Activated CD4-positive, CD25-positive, alpha-beta regulatory T cell treated with anti-CD3 and anti-CD28 coated beads, Interleukin-2, amount 50 U/mL, for 72 hours (primary cell): ENCODE results near the gene NRTN.
"Not testable (repeated sequence)": the region's sequence is repeated elsewhere in the genome, so short reads cannot be mapped to it uniquely, and the experiment has no call there.

Experiments used
- DNase-seq: peaks from one replicate; pipeline ENCODE4 v3.0.0; 2021

Gene NRTN, protein sequence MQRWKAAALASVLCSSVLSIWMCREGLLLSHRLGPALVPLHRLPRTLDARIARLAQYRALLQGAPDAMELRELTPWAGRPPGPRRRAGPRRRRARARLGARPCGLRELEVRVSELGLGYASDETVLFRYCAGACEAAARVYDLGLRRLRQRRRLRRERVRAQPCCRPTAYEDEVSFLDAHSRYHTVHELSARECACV

DNA sequence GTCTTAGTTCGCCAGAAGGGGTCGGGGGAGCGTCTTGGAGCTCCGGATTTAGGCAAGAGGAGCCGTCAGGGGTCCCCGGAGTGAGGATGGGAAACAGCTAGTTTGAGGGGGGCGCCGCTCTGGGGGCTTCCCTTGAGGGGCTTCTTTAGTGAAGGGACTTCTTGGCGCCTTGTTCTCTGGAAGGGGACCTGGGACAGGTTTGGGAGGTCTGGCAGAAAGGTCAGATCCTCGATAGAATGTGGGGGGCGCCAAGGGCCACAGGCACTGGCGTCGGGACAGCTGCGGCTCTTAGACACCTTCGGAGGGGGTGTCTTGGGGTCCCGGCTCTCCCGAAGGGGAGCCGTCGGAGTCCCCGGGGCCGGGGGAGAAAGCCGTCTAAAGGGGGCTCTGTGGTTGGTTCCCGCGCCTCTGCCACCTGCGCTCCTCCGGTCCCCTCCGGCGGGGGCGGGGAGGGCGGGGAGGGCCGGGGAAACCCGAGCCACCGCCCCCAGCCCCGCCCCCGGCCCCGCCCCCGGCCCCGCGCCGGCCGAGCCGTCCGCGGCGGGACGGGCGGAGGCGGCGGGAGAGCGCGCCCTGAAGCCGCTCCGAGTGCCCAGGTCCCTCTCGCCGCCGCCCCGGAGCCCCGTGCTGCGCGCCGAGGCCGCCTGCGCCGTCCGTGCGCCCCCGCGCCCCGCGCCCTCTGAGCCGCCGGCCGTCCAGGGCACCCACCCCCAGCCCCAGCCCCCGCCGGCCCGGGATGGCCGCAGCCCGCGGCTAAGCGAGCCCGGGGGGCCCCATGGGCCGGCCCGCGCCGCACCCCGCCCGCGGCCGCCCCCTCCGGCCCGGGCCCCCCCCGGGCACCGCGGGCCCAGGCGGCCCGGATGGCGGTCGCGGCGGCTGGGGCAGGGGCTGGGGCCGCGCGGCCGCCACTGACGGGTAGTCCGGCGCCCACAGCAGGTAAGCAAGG is at the start of gene NRTN:
TSS of gene NRTN (plus strand) at position 552 of the 946 bp plus-strand sequence. CDS start 19,099 bp downstream, outside the sequence.
- DNase-seq: no peak

GRCh38 chr19:5762608-5763217 is 42.2 kb upstream of the NRTN start:
- DNase-seq: no peak

DNA sequence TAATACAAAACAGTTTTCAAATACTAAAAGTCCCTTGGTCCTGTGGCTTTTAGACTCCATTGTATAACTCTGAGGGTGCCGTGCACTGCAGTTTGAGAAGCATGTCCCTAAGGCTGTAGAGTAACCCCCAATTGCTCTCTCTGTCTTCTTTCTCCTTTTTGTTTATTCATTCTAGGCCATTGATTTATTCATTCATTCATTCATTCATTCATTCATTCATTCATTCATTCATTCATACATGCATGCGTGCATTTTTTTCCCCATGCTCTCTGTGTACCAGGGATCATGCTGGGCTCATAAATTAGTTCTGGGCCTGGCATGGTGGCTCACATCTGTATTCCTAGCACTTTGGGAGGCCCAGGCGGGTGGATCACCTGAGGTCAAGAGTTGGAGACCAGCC is 39.6 kb upstream of the NRTN start:
- no peak for DNase-seq

- no peak for DNase-seq
These were observed 36.9 kb upstream of the NRTN start for GRCh38 chr19:5767949-5768348.

- DNase-seq: no peak
These were observed 32.5 kb upstream of the NRTN start for GRCh38 chr19:5772416-5772815.

DNA sequence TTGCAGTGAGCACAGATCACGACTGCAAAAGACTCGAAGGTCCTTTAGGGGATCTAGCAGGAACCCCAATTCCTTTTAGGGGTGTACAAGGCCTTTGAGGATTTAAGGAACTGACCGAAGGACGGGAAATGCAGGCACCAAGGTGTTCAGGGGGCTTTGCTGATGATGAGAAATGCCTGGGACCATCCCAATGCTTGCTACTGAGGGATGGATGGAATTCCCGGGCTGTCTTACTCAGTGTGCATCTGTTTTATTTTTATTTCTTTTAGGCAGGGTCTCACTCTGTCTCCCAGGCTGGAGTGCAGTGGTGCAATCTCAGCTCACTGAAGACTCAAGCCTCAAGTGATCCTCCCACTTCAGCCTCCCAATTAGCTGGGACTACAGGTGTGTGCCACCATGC is 31.6 kb upstream of the NRTN start:
- no peak for DNase-seq

DNA sequence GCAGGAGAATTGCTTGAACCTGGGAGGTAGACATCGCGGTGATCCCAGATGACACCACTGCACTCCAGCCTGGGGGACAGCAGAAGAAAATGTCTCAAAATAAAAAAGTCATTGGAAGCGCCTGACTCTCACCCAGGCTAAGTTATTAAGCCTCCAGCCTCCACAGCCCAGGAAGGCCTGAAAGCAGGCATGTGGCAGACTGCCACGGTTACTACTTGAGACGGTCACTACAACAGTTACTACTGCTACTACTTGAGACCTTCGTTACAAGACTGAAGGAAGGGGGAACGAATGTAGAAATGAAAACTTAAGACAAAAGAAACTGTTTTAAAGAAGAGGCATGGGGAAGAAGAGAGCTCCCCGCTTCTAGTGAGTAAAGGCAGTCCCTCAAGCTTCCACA is 29.9 kb upstream of the NRTN start:
- no peak for DNase-seq

- DNase-seq: no peak
These were observed 29.1 kb upstream of the NRTN start for GRCh38 chr19:5775668-5776309.

GRCh38 chr19:5778402-5778801 is 26.5 kb upstream of the NRTN start:
- no peak for DNase-seq

- DNase-seq: not testable (repeated sequence)
These were observed 24.0 kb upstream of the NRTN start for GRCh38 chr19:5780916-5781315.

DNA sequence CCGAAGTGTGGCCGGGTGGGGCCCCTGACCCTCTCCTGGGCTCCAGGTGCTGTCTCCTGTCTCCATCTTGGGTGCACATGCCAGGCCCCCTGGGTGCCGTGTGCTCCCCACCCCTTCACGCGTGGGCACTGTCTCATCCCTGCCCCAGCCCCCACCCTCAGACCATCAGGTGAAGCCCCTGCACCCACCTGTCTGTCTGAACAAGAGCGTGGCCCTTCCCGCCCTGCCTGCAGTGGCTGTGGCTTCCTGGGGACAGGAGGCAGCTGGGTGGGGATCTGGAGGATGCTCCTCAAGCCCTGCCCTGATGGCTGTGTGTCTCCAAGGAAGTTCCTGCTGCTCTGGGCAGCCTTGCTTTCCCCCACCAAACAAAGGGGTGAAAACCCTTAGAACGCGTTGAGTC is 22.5 kb upstream of the NRTN start:
- no peak for DNase-seq

DNA sequence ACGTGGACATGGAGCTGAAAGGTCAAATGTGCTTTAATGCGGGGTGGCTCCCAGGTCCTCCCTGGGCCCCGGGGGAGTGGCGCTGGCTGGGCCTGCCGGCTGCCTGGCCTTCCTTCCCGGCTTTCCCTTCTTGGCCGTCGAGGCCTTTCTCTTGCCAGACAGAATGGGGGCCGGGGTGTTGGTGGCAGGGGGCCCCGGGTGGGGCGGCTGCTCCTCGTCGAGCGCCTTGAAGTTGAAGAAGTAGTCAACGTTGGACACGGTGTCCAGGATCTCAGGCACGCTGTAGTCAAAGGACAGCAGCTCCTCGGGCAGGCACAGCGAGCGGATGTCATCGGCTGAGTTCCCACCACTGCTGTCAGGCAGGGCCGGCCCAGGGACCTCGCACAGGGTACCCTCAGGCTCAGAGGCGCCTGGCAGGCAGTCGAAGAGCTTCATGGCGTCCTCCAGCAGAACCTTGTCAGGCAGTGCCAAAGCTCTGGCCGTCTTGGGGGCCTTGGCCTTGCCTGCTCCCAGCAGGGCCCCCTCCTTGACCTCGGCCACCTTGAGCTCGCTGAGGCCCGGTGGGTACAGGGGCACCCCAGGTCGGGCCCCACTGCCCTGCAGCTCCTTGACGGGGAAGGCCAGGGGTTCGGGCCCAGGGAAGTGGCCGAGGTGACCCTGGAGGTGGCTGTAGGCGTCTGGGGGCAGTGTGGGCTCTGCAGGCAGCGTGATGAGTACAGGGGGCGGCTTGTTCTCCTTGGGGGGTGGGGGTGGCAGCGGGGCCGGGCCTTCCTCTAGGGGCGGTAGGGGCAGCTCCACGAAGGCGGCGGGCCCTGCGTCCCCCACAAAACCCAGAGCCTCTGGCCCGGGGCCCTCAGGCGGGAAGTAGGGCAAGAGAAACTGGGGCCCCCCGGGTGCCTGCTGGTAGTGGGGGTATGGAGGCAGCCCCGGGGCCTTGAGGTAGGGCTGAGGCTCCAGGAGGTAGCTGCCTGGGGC is 21.6 kb upstream of the NRTN start:
- no peak for DNase-seq

DNA sequence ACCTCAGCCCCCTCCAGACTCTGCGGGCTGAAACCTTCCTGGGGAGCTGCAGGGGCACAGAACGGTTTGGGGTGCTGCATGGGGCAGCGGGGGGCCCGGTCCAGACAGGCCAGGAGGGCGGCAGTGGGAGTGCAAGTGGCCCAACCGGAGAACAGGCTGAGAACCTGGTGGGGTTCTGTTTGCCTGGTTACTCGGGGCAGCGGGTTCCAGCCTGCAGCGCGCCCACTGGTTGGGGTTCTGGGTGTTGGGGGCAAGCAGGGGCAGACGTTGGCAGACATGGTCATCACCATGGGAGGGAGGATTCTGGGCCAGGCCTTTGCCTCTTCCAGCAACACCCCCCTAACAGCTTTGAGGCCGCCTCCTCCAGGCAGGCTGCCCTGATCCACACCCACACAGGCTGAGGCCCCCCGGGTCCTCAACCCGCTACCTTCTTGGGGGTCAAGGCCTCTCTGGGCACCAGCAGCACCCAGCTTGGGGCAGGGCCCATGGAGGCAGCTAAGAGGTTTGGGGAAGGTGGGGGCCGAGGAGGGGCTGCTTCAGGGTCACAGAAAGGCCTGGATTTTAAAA is 20.2 kb upstream of the NRTN start, which contains the start of gene PRR22:
TSS of gene PRR22 (minus strand) at position 166 of the 567 bp plus-strand sequence. CDS start at position 80, 86 bp downstream.
- DNase-seq: no peak

DNA sequence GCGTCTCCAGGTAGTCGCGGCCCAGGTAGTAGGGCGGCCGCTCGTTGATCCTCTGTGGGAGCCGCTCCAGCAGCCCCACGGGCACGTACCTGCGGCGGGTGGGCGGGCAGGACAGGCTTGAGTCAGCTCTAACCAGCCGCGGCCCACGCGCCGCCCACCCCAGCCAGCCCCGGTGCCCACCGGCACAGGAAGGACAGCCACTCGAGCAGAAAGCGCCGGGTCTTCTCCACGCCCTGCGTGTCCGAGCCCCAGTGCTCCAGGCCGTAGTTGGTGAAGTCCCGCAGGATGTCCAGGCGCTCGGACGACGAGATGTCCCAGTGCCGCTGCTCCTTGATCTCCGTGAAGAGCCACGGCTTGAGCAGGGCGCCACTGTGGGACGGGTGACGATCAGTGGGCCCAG is 19.4 kb upstream of the NRTN start:
- DNase-seq: no peak

- DNase-seq: no peak
These were observed 18.1 kb upstream of the NRTN start for GRCh38 chr19:5786593-5787408.

- no peak for DNase-seq
These were observed 17.3 kb upstream of the NRTN start for GRCh38 chr19:5787409-5788182.

DNA sequence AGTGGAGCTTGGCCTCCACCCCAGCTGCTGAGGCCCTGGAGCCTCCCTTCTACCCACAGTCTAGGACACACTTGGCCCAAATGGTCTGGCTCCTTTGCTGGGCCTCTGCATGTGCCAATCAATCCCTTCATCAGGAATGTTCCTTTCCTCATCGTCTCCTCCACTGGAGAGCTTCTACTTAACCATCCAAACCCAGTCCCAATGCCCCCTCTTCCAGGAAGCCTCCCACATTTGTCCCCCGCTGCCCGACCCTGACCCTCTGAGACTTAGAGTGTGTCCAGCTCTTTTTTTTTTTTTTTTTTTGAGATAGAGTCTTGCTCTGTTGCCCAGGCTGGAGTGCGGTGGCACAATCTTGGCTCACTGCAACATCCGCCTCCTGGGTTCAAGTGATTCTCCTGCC is 16.4 kb upstream of the NRTN start:
- no peak for DNase-seq

DNA sequence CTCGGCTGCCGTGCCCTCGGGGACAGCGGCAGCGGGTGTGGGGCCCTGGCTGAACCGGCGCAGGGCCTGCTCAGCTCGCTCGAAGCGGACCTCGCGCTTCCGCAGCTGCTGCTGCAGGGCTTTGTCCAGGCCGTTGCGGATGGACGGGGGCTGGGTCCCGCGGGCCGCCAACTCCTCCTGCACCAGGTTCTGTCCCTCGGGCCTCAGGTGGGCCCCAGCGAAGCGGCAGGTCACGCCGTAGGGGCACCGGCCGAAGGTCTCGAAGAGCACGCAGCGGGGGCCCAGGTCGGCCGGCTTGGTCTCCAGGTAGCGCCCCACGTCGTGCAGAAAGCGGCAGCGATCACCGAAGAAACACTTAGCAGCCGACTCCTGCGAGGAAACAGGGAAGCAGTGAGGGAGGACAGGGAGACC is 15.5 kb upstream of the NRTN start:
- no peak for DNase-seq

- no peak for DNase-seq
These were observed 14.8 kb upstream of the NRTN start for GRCh38 chr19:5789886-5790558.
